H1 (cell line): Measurements from ENCODE around the gene ESR1.

Experiments used
- CTCF ChIP-seq, 3 experiments: IDR thresholded peaks; 1 replicate in 2 of 3; 2 replicates in 1 of 3; pipeline versions ENCODE4 v1.5.1 to v1.6.1; 2011; ENCODE audit warnings: low read length in 3 of 3, mild to moderate bottlenecking in 3 of 3, inconsistent platforms in 2 of 3, low read depth in 1 of 3, moderate library complexity in 1 of 3; ENCODE audit not compliant: insufficient read depth in 1 of 3; ENCODE audit errors: control extremely low read depth in 1 of 3
- E2F6 ChIP-seq: IDR thresholded peaks from 2 replicates; pipeline ENCODE4 v1.6.1; 2012; ENCODE audit warnings: inconsistent platforms
- EZH2 ChIP-seq: fragments of 200-600 bp; sonication (generic); IDR thresholded peaks from 2 replicates; pipeline ENCODE4 v1.7.1; 2012; ENCODE audit warnings: low read depth, mild to moderate bottlenecking, moderate library complexity, low read length, inconsistent platforms; ENCODE audit not compliant: severe bottlenecking
- GABPA ChIP-seq: IDR thresholded peaks from 2 replicates; pipeline ENCODE4 v1.6.1; 2011; ENCODE audit warnings: mild to moderate bottlenecking, low read length, moderate library complexity, borderline replicate concordance; ENCODE audit not compliant: insufficient read depth
- POLR2A ChIP-seq, 2 experiments: IDR thresholded peaks; 1 replicate in 1 of 2; 2 replicates in 1 of 2; pipeline ENCODE4 v1.6.1; 2011; ENCODE audit warnings: low read depth in 2 of 2, low read length in 2 of 2, mild to moderate bottlenecking in 2 of 2; ENCODE audit errors: control extremely low read depth in 1 of 2
- POLR2AphosphoS5 ChIP-seq: IDR thresholded peaks from 2 replicates; pipeline ENCODE4 v1.6.1; 2011; ENCODE audit warnings: low read depth, low read length
- RFX5 ChIP-seq: IDR thresholded peaks from 2 replicates; pipeline ENCODE4 v1.6.1; 2011; ENCODE audit warnings: low read depth, low read length, improper control_type of control experiment, borderline replicate concordance
- SP1 ChIP-seq: IDR thresholded peaks from 2 replicates; pipeline ENCODE4 v1.6.1; 2011; ENCODE audit warnings: low read depth, low read length

- no peak for TF ChIP-seq EZH2
- no peak for TF ChIP-seq POLR2A (IDR thresholded peaks at IDR 0.05; ENCODE audit: control extremely low read depth in 1 of 2, low read depth in 2 of 2, low read length in 2 of 2)
- no peak for TF ChIP-seq SP1
- no peak for TF ChIP-seq CTCF (IDR thresholded peaks at IDR 0.05; ENCODE audit: control extremely low read depth in 1 of 3, insufficient read depth in 1 of 3, low read depth in 1 of 3, low read length in 3 of 3)
- no peak for TF ChIP-seq RFX5
- TF ChIP-seq GABPA = no peak
- TF ChIP-seq E2F6 = no peak
- no peak for TF ChIP-seq POLR2AphosphoS5
These were observed 29.7 kb downstream of the ESR1 start for GRCh38 chr6:151837223-151837622.
